SU-DHL-6 (cell line): ENCODE data around the gene SUPT3H.

Experiments
- H2AFZ ChIP-seq: fragments of 200-600 bp; sonication (generic); 2 replicates; pipeline ENCODE4 v1.6.1; 2014; ENCODE audit warnings: low read depth, mild to moderate bottlenecking, moderate library complexity, mixed read lengths, antibody characterized with exemption, low read length; ENCODE audit not compliant: severe bottlenecking
- H3F3A ChIP-seq: fragments of 200-600 bp; shearing (Covaris generic); 2 replicates; pipeline ENCODE4 v1.6.0; 2016; ENCODE audit warnings: antibody characterized with exemption, mild to moderate bottlenecking; ENCODE audit not compliant: insufficient read depth
- H3K27ac ChIP-seq: fragments of 200-600 bp; sonication (generic); 2 replicates; pipeline ENCODE4 v1.5.1; 2016; ENCODE audit warnings: low read depth, mild to moderate bottlenecking, low read length, moderate library complexity, mixed read lengths
- H3K27me3 ChIP-seq: fragments of 200-600 bp; sonication (generic), shearing (Covaris generic); 2 replicates; pipeline ENCODE4 v1.6.0; 2014; ENCODE audit warnings: mild to moderate bottlenecking, low read length
- H3K36me3 ChIP-seq: fragments of 200-600 bp; sonication (generic); 2 replicates; pipeline ENCODE4 v1.6.1; 2014; ENCODE audit warnings: mild to moderate bottlenecking, low read length, mixed read lengths
- H3K4me2 ChIP-seq: fragments of 300-600, 200-600 bp; shearing (Covaris generic), sonication (generic); 2 replicates; pipeline ENCODE4 v1.6.0; 2014; ENCODE audit warnings: low read length, low read depth, mild to moderate bottlenecking; ENCODE audit not compliant: poor library complexity, severe bottlenecking
- H3K4me3 ChIP-seq: fragments of 200-600 bp; sonication (generic); 2 replicates; pipeline ENCODE4 v1.5.1; 2014; ENCODE audit warnings: antibody characterized with exemption, low read length, mild to moderate bottlenecking, mixed read lengths; ENCODE audit not compliant: insufficient read depth, poor library complexity, severe bottlenecking
- H3K79me2 ChIP-seq: fragments of 200-600 bp; sonication (generic); 2 replicates; pipeline ENCODE4 v1.6.1; 2014; ENCODE audit warnings: mild to moderate bottlenecking, low read length, moderate library complexity; ENCODE audit not compliant: insufficient read depth
- H3K9ac ChIP-seq: fragments of 200-600 bp; sonication (generic); 2 replicates; pipeline ENCODE4 v1.7.0; 2014; ENCODE audit warnings: mild to moderate bottlenecking, low read length
- H3K9me2 ChIP-seq: fragments of 200-600 bp; sonication (generic); replicated peaks from 2 replicates; pipeline ENCODE4 v1.6.1; 2014; ENCODE audit warnings: low read length; ENCODE audit not compliant: insufficient read depth
- H3K9me3 ChIP-seq: fragments of 200-600 bp; sonication (generic); 2 replicates; pipeline ENCODE4 v1.6.1; 2014; ENCODE audit warnings: low read length, mixed read lengths; ENCODE audit not compliant: insufficient read depth
- H4K20me1 ChIP-seq: fragments of 200-600 bp; sonication (generic); 2 replicates; pipeline ENCODE4 v1.6.1; 2014; ENCODE audit warnings: low read depth, mild to moderate bottlenecking, antibody characterized with exemption, low read length, moderate library complexity, mixed read lengths
- EZH2phosphoT487 ChIP-seq: fragments of 200-600 bp; sonication (generic), shearing (Covaris generic); conservative IDR thresholded peaks from 2 replicates; pipeline ENCODE4 v1.6.1; 2018; ENCODE audit warnings: mild to moderate bottlenecking, antibody characterized with exemption, low read length, moderate library complexity, mixed read lengths
- TF ChIP-seq, protein P1 (sequence below): fragments of 200-600 bp; sonication (generic); IDR thresholded peaks from one replicate; pipeline ENCODE4 v1.5.1; 2017; ENCODE audit warnings: antibody characterized with exemption, mild to moderate bottlenecking, low read length, moderate library complexity; ENCODE audit not compliant: insufficient read depth, poor library complexity, severe bottlenecking

Gene SUPT3H

DNA sequence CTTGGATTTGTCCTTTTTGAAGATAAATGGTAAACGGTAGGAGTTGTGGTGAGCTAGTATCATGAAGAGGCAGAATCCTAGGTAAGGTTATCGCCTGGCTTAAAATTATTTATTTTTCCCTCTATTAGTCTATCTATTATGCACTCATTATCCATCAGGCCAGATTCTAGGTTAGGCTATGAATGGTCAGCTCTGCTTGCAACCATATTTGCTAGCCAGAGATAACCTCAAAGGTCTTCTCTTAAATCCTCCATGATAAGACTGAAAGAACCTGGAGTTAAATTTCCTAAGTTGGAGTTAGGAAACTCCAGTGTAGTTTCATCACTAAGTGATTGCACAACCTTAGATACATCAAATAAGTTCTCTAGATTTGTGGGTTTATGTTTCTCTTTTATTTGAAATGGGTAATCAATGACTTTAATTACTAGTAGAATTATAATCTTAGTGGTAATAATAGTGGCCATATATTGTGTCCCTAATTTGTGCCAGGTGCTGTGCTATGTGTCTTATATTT lies 351.7 kb downstream of the SUPT3H start:
- Histone ChIP-seq H3K4me2 (no peak overlapping the region), H3K36me3 (no peaks in the 10 kb centered on the region), H4K20me1 (no peaks in the 10 kb centered on the region), H2AFZ (no peak overlapping the region), H3K27me3 (no peaks in the 10 kb centered on the region), H3K9ac (no peak overlapping the region), H3K79me2 (no peaks in the 10 kb centered on the region), H3F3A (no peaks in the 10 kb centered on the region), H3K4me3 (no peak overlapping the region), H3K9me3 (no peaks in the 10 kb centered on the region), H3K27ac (no peak overlapping the region), H3K9me2 (no peaks in the 10 kb centered on the region)
- no peak for TF ChIP-seq EZH2phosphoT487
- TF ChIP-seq, protein P1, sequence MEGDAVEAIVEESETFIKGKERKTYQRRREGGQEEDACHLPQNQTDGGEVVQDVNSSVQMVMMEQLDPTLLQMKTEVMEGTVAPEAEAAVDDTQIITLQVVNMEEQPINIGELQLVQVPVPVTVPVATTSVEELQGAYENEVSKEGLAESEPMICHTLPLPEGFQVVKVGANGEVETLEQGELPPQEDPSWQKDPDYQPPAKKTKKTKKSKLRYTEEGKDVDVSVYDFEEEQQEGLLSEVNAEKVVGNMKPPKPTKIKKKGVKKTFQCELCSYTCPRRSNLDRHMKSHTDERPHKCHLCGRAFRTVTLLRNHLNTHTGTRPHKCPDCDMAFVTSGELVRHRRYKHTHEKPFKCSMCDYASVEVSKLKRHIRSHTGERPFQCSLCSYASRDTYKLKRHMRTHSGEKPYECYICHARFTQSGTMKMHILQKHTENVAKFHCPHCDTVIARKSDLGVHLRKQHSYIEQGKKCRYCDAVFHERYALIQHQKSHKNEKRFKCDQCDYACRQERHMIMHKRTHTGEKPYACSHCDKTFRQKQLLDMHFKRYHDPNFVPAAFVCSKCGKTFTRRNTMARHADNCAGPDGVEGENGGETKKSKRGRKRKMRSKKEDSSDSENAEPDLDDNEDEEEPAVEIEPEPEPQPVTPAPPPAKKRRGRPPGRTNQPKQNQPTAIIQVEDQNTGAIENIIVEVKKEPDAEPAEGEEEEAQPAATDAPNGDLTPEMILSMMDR = no peak

DNA sequence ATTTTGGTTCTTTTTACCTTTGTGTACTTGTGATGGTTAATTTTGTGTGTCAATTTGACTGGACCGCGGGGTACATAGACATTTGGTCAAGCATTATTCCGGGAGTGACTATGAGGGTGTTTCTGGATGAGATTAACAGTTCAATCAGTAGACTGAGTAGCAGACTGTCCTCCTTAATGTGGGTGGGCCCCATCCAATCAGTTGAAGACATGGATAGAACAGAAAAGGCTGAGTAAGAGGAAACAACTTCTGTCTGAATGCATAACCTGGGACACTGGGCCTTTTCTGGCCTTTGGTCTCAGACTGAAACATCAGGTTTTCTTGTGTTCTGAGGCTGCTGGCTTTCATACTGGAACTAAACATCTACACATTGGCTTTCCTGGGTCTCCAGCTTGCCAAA lies 353.1 kb downstream of the SUPT3H start:
- Histone ChIP-seq H3K9me3 (no peaks in the 10 kb centered on the region), H3K27me3 (no peaks in the 10 kb centered on the region), H4K20me1 (no peaks in the 10 kb centered on the region), H3F3A (no peaks in the 10 kb centered on the region), H3K79me2 (no peaks in the 10 kb centered on the region), H3K4me3 (no peak overlapping the region), H3K9ac (no peak overlapping the region), H3K27ac (no peak overlapping the region), H3K4me2 (no peak overlapping the region), H3K36me3 (no peaks in the 10 kb centered on the region), H3K9me2 (no peaks in the 10 kb centered on the region), H2AFZ (no peak overlapping the region)
- TF ChIP-seq EZH2phosphoT487 = no peak
- TF ChIP-seq, protein P1 = no peak

DNA sequence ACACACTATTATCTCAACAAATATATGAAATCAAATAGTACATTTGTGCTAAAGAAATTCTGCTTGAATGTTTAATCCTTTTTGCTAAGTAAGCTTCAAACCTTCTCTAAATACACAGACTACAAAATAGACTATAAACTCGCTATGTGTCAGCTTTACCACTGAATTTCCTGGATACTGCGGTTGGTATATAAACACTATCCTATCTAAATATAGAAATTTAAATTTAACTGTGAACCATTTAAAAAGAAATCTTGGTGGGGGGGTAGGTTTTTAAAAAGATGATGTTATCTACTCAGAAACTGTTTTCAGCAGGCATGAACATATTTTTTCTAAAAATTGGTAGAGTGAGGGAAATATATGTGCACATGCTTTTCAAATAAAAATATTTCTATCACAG lies 356.1 kb downstream of the SUPT3H start:
- Histone ChIP-seq H3K27me3 (no peaks in the 10 kb centered on the region), H3F3A (no peaks in the 10 kb centered on the region), H3K9me2 (no peaks in the 10 kb centered on the region), H3K36me3 (no peaks in the 10 kb centered on the region), H3K4me2 (no peak overlapping the region), H3K9ac (no peak overlapping the region), H3K79me2 (no peaks in the 10 kb centered on the region), H3K27ac (no peak overlapping the region), H4K20me1 (no peaks in the 10 kb centered on the region), H3K9me3 (no peaks in the 10 kb centered on the region), H3K4me3 (no peak overlapping the region), H2AFZ (no peak overlapping the region)
- TF ChIP-seq EZH2phosphoT487 = no peak
- TF ChIP-seq, protein P1 = no peak

DNA sequence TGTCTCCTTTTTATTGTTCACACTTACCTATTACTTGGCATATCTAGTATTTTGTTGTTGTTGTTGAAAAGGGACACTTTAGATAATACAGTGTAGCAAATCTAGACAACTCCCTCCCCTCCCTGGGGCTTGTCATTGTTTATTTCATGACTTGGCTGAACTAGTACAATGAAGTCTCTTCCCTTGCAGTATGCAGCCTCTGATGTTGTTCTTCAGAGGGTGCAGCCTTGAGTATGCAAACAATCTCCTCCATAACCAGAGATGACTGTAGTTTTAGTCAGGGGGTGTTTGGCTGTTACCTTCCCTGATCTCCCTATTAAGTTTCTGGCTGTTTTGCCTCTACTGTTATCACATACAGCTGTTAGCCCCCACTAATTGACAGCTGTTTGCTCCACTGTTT lies 365.0 kb downstream of the SUPT3H start:
- no peaks in the 10 kb centered on the region for H4K20me1 ChIP-seq
- TF ChIP-seq, protein P1 = no peak
- TF ChIP-seq EZH2phosphoT487 = no peak
- H3F3A ChIP-seq = no peaks in the 10 kb centered on the region
- H3K4me2 ChIP-seq = no peak overlapping the region
- no peaks in the 10 kb centered on the region for H3K9me3 ChIP-seq
- no peak overlapping the region for H3K4me3 ChIP-seq
- H3K27me3 ChIP-seq = no peaks in the 10 kb centered on the region
- no peaks in the 10 kb centered on the region for H3K79me2 ChIP-seq
- H3K9me2 ChIP-seq = no peaks in the 10 kb centered on the region
- no peak overlapping the region for H3K27ac ChIP-seq
- peaks cover 11% of the 10 kb centered on the region; the same call in 1 of the 2 replicates for H3K36me3 ChIP-seq
- no peak overlapping the region for H2AFZ ChIP-seq
- H3K9ac ChIP-seq = no peak overlapping the region
